H1 (cell line): ENCODE data around the gene DLG4. TPM values are rescaled to one million over a fixed set of nuclear protein-coding genes. Genes with fewer than 3 reads are reported as not detected.

Experiments
- ASH2L ChIP-seq: fragments of 200-600, 300-600 bp; sonication (generic); IDR thresholded peaks from one replicate; pipeline ENCODE4 v1.7.1; 2017; ENCODE audit warnings: low read length
- BACH1 ChIP-seq: IDR thresholded peaks from 2 replicates; pipeline ENCODE4 v1.6.1; 2012; ENCODE audit warnings: low read length, improper control_type of control experiment
- BRCA1 ChIP-seq: IDR thresholded peaks from 2 replicates; pipeline ENCODE4 v1.6.1; 2012; ENCODE audit warnings: low read depth, low read length, improper control_type of control experiment
- CBX8 ChIP-seq: fragments of 300-800, 300-1000 bp; sonication (generic); IDR thresholded peaks from 2 replicates; pipeline ENCODE4 v1.7.1; 2016; ENCODE audit warnings: low read depth, low read length, borderline replicate concordance
- GTF2F1 ChIP-seq: IDR thresholded peaks from 2 replicates; pipeline ENCODE4 v1.6.1; 2012; ENCODE audit warnings: low read depth, low read length, improper control_type of control experiment, borderline replicate concordance
- NRF1 ChIP-seq: IDR thresholded peaks from 2 replicates; pipeline ENCODE4 v1.6.1; 2011; ENCODE audit warnings: mild to moderate bottlenecking, low read depth, low read length, improper control_type of control experiment
- PHF8 ChIP-seq: fragments of 200-600 bp; sonication (generic); conservative IDR thresholded peaks from 2 replicates; pipeline ENCODE4 v1.7.1; 2012; ENCODE audit warnings: low read depth, mild to moderate bottlenecking, inconsistent platforms, low read length, moderate library complexity
- POLR2AphosphoS5 ChIP-seq: IDR thresholded peaks from 2 replicates; pipeline ENCODE4 v1.6.1; 2011; ENCODE audit warnings: low read depth, low read length
- SIRT6 ChIP-seq: IDR thresholded peaks from one replicate; pipeline ENCODE4 v1.7.1; 2012; ENCODE audit warnings: low read length, inconsistent platforms
- polyA plus RNA-seq, 7 experiments: library from polyadenylated mRNA; depleted of rRNA in 3 of 7; stranded (reverse) in 5 of 7; unstranded in 2 of 7; fragments of >200 nt in 5 of 7; fragments of 200-250 nt in 2 of 7; gene quantifications; 1 replicate in 5 of 7; 2 replicates in 1 of 7; 4 replicates in 1 of 7; pipeline versions ENCODE4 v1.2.1 to v1.2.3, GENCODE V29; 2011 to 2013; ENCODE audit warnings: missing spikeins in 2 of 7, mixed read lengths in 2 of 7
- total RNA-seq: library from RNA; stranded (reverse); fragmentation: NEBNext Ultra II Directional; extraction: Animal tissue kit (Norgen Biotek cat#: 25700); gene quantifications from 2 replicates; pipeline ENCODE4 v1.2.1, GENCODE V29; 2021
- TF ChIP-seq, protein P1 (sequence below): IDR thresholded peaks from 2 replicates; pipeline ENCODE4 v1.6.1; 2011; ENCODE audit warnings: low read depth, mild to moderate bottlenecking, low read length; ENCODE audit not compliant: insufficient read depth

DLG4 gene
- total and polyA plus RNA-seq, 2 of the 8 experiments (the other 6 are each of a cell fraction or from before 2014, with no cell fraction given), result 18.9 to 45.9 TPM

DNA sequence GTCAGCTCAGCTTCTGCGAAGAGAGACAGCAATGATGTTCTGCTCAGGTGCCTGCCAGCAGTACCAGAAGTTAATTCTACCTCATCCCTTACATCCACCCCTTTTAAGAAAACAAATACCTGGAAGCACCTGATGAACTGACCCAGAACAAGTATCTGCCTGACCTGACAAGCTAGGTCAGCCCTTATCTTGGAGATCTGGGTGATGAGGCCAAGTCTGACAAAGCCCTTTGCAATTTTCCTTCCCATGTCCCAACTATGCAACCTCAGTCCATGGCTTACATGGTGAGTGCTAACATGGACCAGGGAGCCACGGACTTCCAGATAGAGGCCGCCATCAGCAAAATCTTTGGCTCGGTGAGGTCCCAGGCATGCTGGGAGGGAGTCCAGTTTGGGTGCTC, 3.7 kb upstream of the DLG4 start (continued):
- no peak for TF ChIP-seq GTF2F1
- TF ChIP-seq BACH1, result no peak
- TF ChIP-seq SIRT6, result no peak
- no peak for TF ChIP-seq CBX8
- no peak for TF ChIP-seq BRCA1
- TF ChIP-seq ASH2L, result no peak
- no peak for TF ChIP-seq NRF1
- TF ChIP-seq POLR2AphosphoS5, result no peak
- TF ChIP-seq PHF8, result no peak
- TF ChIP-seq, protein P1, sequence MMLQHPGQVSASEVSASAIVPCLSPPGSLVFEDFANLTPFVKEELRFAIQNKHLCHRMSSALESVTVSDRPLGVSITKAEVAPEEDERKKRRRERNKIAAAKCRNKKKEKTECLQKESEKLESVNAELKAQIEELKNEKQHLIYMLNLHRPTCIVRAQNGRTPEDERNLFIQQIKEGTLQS, result no peak
